ENCODE data around the gene PGAP1. TPM values are rescaled to one million over a fixed set of nuclear protein-coding genes. Genes with fewer than 3 reads are reported as not detected.

PGAP1 gene
- total RNA-seq, 1 experiment from 2014 or later, result 21.0 TPM

GRCh38 chr2:196853301-196854087 lies 73.0 kb downstream of the PGAP1 start:
- H2BK120ac ChIP-seq (ENCODE audit: low read depth, low read length, poor library complexity, severe bottlenecking), result no peak overlapping the region
- peaks cover 2 to 19% (median 7%) of the 10 kb centered on the region in 3 experiments; a peak in 6 of 7 replicates for H3K36me3 Mint-ChIP-seq (ENCODE audit: insufficient read depth in 1 of 3, low read depth in 3 of 3)

More at GRCh38 chr2:196853301-196854087, 73.0 kb downstream of the PGAP1 start:
- H3K9me3 Mint-ChIP-seq, result peaks cover 0 to under 1% of the 10 kb centered on the region in 2 experiments; a peak in 1 of 5 replicates
- H2BK12ac ChIP-seq (ENCODE audit: insufficient read length, low read depth, low read length), result no peak overlapping the region
- no peak overlapping the region for H4K5ac ChIP-seq (ENCODE audit: insufficient read length, low read depth, low read length)
- 0 out of 4 replicates have a peak, but pooled peaks cover 0 to 4% of the 10 kb centered on the region in 2 experiments for H3K4me1 Mint-ChIP-seq
- DNase-seq, result no peak
- no CpG with 5 or more reads among the region's 4 CpGs for WGBS (ENCODE audit: extremely low coverage, insufficient read length, low lambda C conversion rate)
- no peak overlapping the region for H2AFZ ChIP-seq (ENCODE audit: low read length)
- H3K14ac ChIP-seq (ENCODE audit: insufficient read depth, low read length), result no peak overlapping the region
- H3K4me3 Mint-ChIP-seq, result no peak overlapping the region
- H4K20me1 ChIP-seq (ENCODE audit: control insufficient read depth, insufficient read depth, insufficient read length), result no peaks in the 10 kb centered on the region
- H3T11ph ChIP-seq (ENCODE audit: low read length), result no peak overlapping the region
- no peak overlapping the region for H3K18ac ChIP-seq (ENCODE audit: insufficient read length, low read depth, low read length)
- no peaks in the 10 kb centered on the region for H3K79me1 ChIP-seq (ENCODE audit: insufficient read depth, low read depth, low read length, poor library complexity, severe bottlenecking)
- no peak overlapping the region for H2BK20ac ChIP-seq (ENCODE audit: low read depth, low read length, poor library complexity, severe bottlenecking)
- no peaks in the 10 kb centered on the region for H3K27me3 ChIP-seq (ENCODE audit: insufficient read depth, low read length)
- no peaks in the 10 kb centered on the region for H3K79me2 ChIP-seq (ENCODE audit: insufficient read depth, low read length)
- no peak overlapping the region for H3K23ac ChIP-seq (ENCODE audit: insufficient read length, low read depth, low read length)
- H2BK5ac ChIP-seq (ENCODE audit: insufficient read length, low read length), result no peak overlapping the region
- H3K9me3 ChIP-seq (ENCODE audit: control insufficient read depth, low read depth, low read length), result no peaks in the 10 kb centered on the region
- H3K4me2 ChIP-seq (ENCODE audit: insufficient read depth, insufficient read length, low read length), result no peak overlapping the region
- H3K27ac ChIP-seq (ENCODE audit: insufficient read length, low read depth, low read length), result no peak overlapping the region
- no peak overlapping the region for H2AK5ac ChIP-seq (ENCODE audit: insufficient read length, low read length)
- H3K9ac ChIP-seq (ENCODE audit: extremely low read depth, insufficient read length, low read length), result no peak overlapping the region
- no peaks in the 10 kb centered on the region for H3K23me2 ChIP-seq (ENCODE audit: insufficient read length, low read depth, low read length, poor library complexity, severe bottlenecking)
- no peak for TF ChIP-seq CTCF (conservative IDR thresholded peaks at IDR 0.05)
- no peak overlapping the region for H2BK15ac ChIP-seq (ENCODE audit: low read depth, low read length)
- H3K27me3 Mint-ChIP-seq (ENCODE audit: low read depth), result no peaks in the 10 kb centered on the region
- no peak overlapping the region for H3K56ac ChIP-seq (ENCODE audit: insufficient read length, low read depth, low read length)
- H4K8ac ChIP-seq (replicated peaks; ENCODE audit: insufficient read length, low read depth, low read length), result no peak overlapping the region
- no peaks in the 10 kb centered on the region for H3K4me1 ChIP-seq (ENCODE audit: insufficient read depth, low read length)
- no peak overlapping the region for H4K91ac ChIP-seq (ENCODE audit: insufficient read length, low read depth, low read length)
- no peak overlapping the region for H3K4ac ChIP-seq (ENCODE audit: low read depth, low read length)
- H3K27ac Mint-ChIP-seq, result no peak overlapping the region; a peak in 1 of 7 replicates
